GM18858 (cell line): ENCODE measurements around the gene TTLL4.

ENCODE experiments used
- ATAC-seq: cut with Tn5 transposase; IDR thresholded peaks from one replicate; pipeline ENCODE4 v1.9.1; 2021; ENCODE audit not compliant: unreplicated experiment

Gene TTLL4

GRCh38 chr2:218716070-218716469 is 5.4 kb downstream of the TTLL4 start:
- ATAC-seq = no peak

- ATAC-seq = no peak
Measured at GRCh38 chr2:218717262-218717661, 6.6 kb downstream of the TTLL4 start.

- no peak for ATAC-seq
Measured at GRCh38 chr2:218718058-218718457, 7.4 kb downstream of the TTLL4 start.

GRCh38 chr2:218719457-218719856 is 8.8 kb downstream of the TTLL4 start:
- ATAC-seq = no peak

GRCh38 chr2:218720048-218721041 is 9.7 kb downstream of the TTLL4 start:
- ATAC-seq = no peak

GRCh38 chr2:218721488-218721887 is 10.9 kb downstream of the TTLL4 start:
- no peak for ATAC-seq

- no peak for ATAC-seq
Measured at GRCh38 chr2:218721934-218722333, 11.3 kb downstream of the TTLL4 start.

- no peak for ATAC-seq
Measured at GRCh38 chr2:218722419-218722818, 11.8 kb downstream of the TTLL4 start.

- ATAC-seq = no peak
Measured at GRCh38 chr2:218722876-218723785, 12.5 kb downstream of the TTLL4 start.

GRCh38 chr2:218726004-218726574 is 15.5 kb downstream of the TTLL4 start:
- ATAC-seq = no peak

GRCh38 chr2:218727502-218728165 is 17.0 kb downstream of the TTLL4 start:
- ATAC-seq = no peak

GRCh38 chr2:218729640-218730039 is 19.0 kb downstream of the TTLL4 start:
- ATAC-seq = no peak

GRCh38 chr2:218732052-218732760 is 21.6 kb downstream of the TTLL4 start:
- ATAC-seq = no peak

- no peak for ATAC-seq
Measured at GRCh38 chr2:218732761-218733158, 22.1 kb downstream of the TTLL4 start.

- ATAC-seq = peak; percentile 42
Measured at GRCh38 chr2:218733171-218734021, 22.8 kb downstream of the TTLL4 start.

GRCh38 chr2:218734190-218734975 is 23.7 kb downstream of the TTLL4 start:
- ATAC-seq = no peak

- ATAC-seq = no peak
Measured at GRCh38 chr2:218736531-218736930, 25.9 kb downstream of the TTLL4 start.

GRCh38 chr2:218743068-218743467 is 32.4 kb downstream of the TTLL4 start:
- ATAC-seq = peak; percentile 58
